NT2/D1 (cell line): ENCODE measurements around the gene CFAP107.

Experiments used
- SUZ12 ChIP-seq: IDR thresholded peaks from 2 replicates; pipeline ENCODE4 v1.6.1; 2011; ENCODE audit not compliant: insufficient read length, insufficient read depth; ENCODE audit errors: extremely low read depth
- YY1 ChIP-seq: IDR thresholded peaks from 2 replicates; pipeline ENCODE4 v1.6.1; 2011; ENCODE audit not compliant: insufficient read length, insufficient read depth
- ZNF274 ChIP-seq: IDR thresholded peaks from 2 replicates; pipeline ENCODE4 v1.6.1; 2011; ENCODE audit warnings: mild to moderate bottlenecking, low read depth, low read length

GRCh38 chr1:12734651-12735050 lies 11.3 kb upstream of the CFAP107 start:
- TF ChIP-seq ZNF274 (no peak), YY1 (no peak), SUZ12 (no peak)
